ENCODE measurements around the gene TSFM.

TSFM gene

GRCh38 chr12:57845478-57846284 lies 63.1 kb downstream of the TSFM start (continued):
- TF ChIP-seq KLF17 (tag by site-specific recombination; IDR thresholded peaks at IDR 0.05) = no peak; the same call in 1 of the 2 replicates
- no peak for TF ChIP-seq IKZF3 (tag by site-specific recombination; IDR thresholded peaks at IDR 0.05)
- no peak for TF ChIP-seq ZNF571 (tag by site-specific recombination; IDR thresholded peaks at IDR 0.05)
- TF ChIP-seq ZNF366 (tag by site-specific recombination; conservative IDR thresholded peaks at IDR 0.05) = peak; percentile 10; the same call in 1 of the 2 replicates
- TF ChIP-seq ZNF16 (tag by site-specific recombination; IDR thresholded peaks at IDR 0.05; ENCODE audit: low read depth) = no peak
- TF ChIP-seq HOXC10 (CRISPR knock-in tag; IDR thresholded peaks at IDR 0.05) = 0 out of 2 replicates have a peak, but pooled peaks have one; percentile 36
- TF ChIP-seq ZNF639 (tag by site-specific recombination; IDR thresholded peaks at IDR 0.05) = no peak; the same call in 1 of the 2 replicates
- TF ChIP-seq ZNF280C (tag by site-specific recombination; IDR thresholded peaks at IDR 0.05) = no peak
- TF ChIP-seq ZNF776 (tag by site-specific recombination; IDR thresholded peaks at IDR 0.05; ENCODE audit: borderline replicate concordance) = no peak
- TF ChIP-seq ZNF792 (tag by site-specific recombination; IDR thresholded peaks at IDR 0.05) = no peak; the same call in 1 of the 2 replicates
- TF ChIP-seq ZNF777 (tag by site-specific recombination; IDR thresholded peaks at IDR 0.05; ENCODE audit: borderline replicate concordance) = no peak
- TF ChIP-seq ZNF670 (tag by site-specific recombination; IDR thresholded peaks at IDR 0.05; ENCODE audit: low read depth) = no peak
- TF ChIP-seq KLF10 (tag by site-specific recombination; IDR thresholded peaks at IDR 0.05) = no peak; the same call in 1 of the 2 replicates
- no peak for TF ChIP-seq ZNF37A (tag by site-specific recombination; IDR thresholded peaks at IDR 0.05)
- no peak for TF ChIP-seq REPIN1 (tag by site-specific recombination; IDR thresholded peaks at IDR 0.05; ENCODE audit: low read depth)
- TF ChIP-seq ZNF175 (tag by site-specific recombination; IDR thresholded peaks at IDR 0.05) = no peak
- peak; percentile 54 for TF ChIP-seq ZNF394 (tag by site-specific recombination; IDR thresholded peaks at IDR 0.05; ENCODE audit: borderline replicate concordance)
- TF ChIP-seq ZNF398 (tag by site-specific recombination; IDR thresholded peaks at IDR 0.05) = peak; percentile 27
- no peak for TF ChIP-seq REST (tag by site-specific recombination; IDR thresholded peaks at IDR 0.05)
- no peak for TF ChIP-seq ZNF658 (tag by site-specific recombination; IDR thresholded peaks at IDR 0.05)
- TF ChIP-seq ZNF341 (tag by site-specific recombination; IDR thresholded peaks at IDR 0.05; ENCODE audit: low read depth) = peak; percentile 95
- no peak for TF ChIP-seq ZNF48 (tag by site-specific recombination; IDR thresholded peaks at IDR 0.05)
- no peak for TF ChIP-seq MYNN (tag by site-specific recombination; IDR thresholded peaks at IDR 0.05; ENCODE audit: borderline replicate concordance)
- no peak for TF ChIP-seq ZNF768 (tag by site-specific recombination; IDR thresholded peaks at IDR 0.05)
- TF ChIP-seq ZNF521 (tag by site-specific recombination; IDR thresholded peaks at IDR 0.05) = no peak
- TF ChIP-seq ZNF391 (tag by site-specific recombination; IDR thresholded peaks at IDR 0.05; ENCODE audit: borderline replicate concordance, low read depth) = no peak
- TF ChIP-seq GLIS1 (tag by site-specific recombination; IDR thresholded peaks at IDR 0.05) = peak; percentile 71
- no peak; the same call in 1 of the 2 replicates for TF ChIP-seq ZBTB8A (tag by site-specific recombination; IDR thresholded peaks at IDR 0.05)

All from HEK293 (cell line).